Prostate gland (tissue), 2 donors: ENCODE data around the gene ZBTB44. TPM values are rescaled to one million over a fixed set of nuclear protein-coding genes. Genes with fewer than 3 reads are reported as not detected.
"Not testable (repeated sequence)": the region's sequence is repeated elsewhere in the genome, so short reads cannot be mapped to it uniquely, and the experiment has no call there.

Experiments used
- DNase-seq: peaks from one replicate; pipeline ENCODE4 v3.0.0-alpha.2; 2019; ENCODE audit warnings: low spot score
- H3K27ac ChIP-seq, 2 donors: fragments of 200-600 bp; sonication (generic); 2 replicates each; pipeline ENCODE4 v1.5.1; 2017 to 2019
- H3K27me3 ChIP-seq: fragments of 200-600 bp; sonication (generic); replicated peaks from 2 replicates; pipeline ENCODE4 v1.5.1; 2019; ENCODE audit not compliant: insufficient read depth
- H3K36me3 ChIP-seq, 2 donors: fragments of 200-600 bp; sonication (generic); 1 replicate in 1 of 2; 2 replicates in 1 of 2; pipeline versions ENCODE4 v1.5.1 to v1.8.1; 2017 to 2019
- H3K4me1 ChIP-seq: fragments of 200-600 bp; sonication (generic); replicated peaks from 2 replicates; pipeline ENCODE4 v1.5.1; 2019
- H3K4me3 ChIP-seq, 2 donors: fragments of 200-600 bp; sonication (generic); 2 replicates each; pipeline ENCODE4 v1.5.1; 2017 to 2019
- H3K9me3 ChIP-seq: fragments of 200-600 bp; sonication (generic); 2 replicates; pipeline ENCODE4 v1.5.1; 2017
- POLR2A ChIP-seq: fragments of 450-650 bp; IDR thresholded peaks from one replicate; pipeline ENCODE4 v1.6.1; 2016; ENCODE audit warnings: antibody characterized with exemption, mild to moderate bottlenecking
- POLR2AphosphoS5 ChIP-seq: sonication (generic); formaldehyde crosslinking; IDR thresholded peaks from one replicate; pipeline ENCODE4 v1.6.1; 2017; ENCODE audit warnings: antibody characterized with exemption
- WGBS: methylation state at CpG from one replicate; pipeline ENCODE4 v1.1.5; 2018; 5-methylcytosine and 5-hydroxymethylcytosine counted together
- intact Hi-C: fragments of 100-400 bp; cut with DNase I; formaldehyde crosslinking; loops from one replicate; pipeline ENCODE4 v1.14.2; 2022
- total RNA-seq, 2 donors: library from RNA; depleted of rRNA; stranded (reverse); fragments of >200 nt; gene quantifications; one replicate each; pipeline ENCODE4 v1.1.0, GENCODE V29; 2016
- TF ChIP-seq, protein P1 (sequence below), 4 experiments: fragments of 200-600 bp in 2 of 4; fragments of 450-650 bp in 2 of 4; sonication (generic) in 2 of 4; IDR thresholded peaks; 1 replicate in 3 of 4; 2 replicates in 1 of 4; pipeline ENCODE4 v1.5.1; 2016 to 2019; ENCODE audit warnings: antibody characterized with exemption in 4 of 4, mild to moderate bottlenecking in 2 of 4, moderate library complexity in 2 of 4

ZBTB44 gene
- total RNA-seq, 2 donors from 2014 or later: 35.9 to 80.3 TPM

DNA sequence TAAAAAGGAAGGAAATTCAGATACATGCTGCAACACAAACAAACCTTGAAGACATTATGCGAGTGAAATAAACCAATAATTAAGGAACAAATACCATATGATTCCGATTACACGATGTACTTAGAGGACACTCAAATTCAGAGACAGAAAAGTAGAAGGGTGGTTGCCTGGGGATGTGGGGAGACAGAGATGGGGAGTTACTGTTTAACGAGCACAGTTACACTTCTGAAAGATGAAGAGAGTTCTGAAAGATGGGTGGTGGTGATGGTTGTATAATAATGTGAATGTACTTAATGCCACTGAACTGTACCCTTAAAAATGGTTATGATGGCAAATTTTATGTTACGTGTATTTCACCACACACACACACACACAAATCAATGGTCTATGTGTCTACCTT, 14.7 kb downstream of the ZBTB44 start:
- H3K9me3 ChIP-seq: no peaks in the 10 kb centered on the region
- no peak for DNase-seq
- H3K4me1 ChIP-seq: no peaks in the 10 kb centered on the region
- intact Hi-C loops: no loop called here
- 96% methylated on average over 5 of the region's 5 CpGs for WGBS
- TF ChIP-seq POLR2AphosphoS5 (no peak), POLR2A (no peak)
- TF ChIP-seq, protein P1, sequence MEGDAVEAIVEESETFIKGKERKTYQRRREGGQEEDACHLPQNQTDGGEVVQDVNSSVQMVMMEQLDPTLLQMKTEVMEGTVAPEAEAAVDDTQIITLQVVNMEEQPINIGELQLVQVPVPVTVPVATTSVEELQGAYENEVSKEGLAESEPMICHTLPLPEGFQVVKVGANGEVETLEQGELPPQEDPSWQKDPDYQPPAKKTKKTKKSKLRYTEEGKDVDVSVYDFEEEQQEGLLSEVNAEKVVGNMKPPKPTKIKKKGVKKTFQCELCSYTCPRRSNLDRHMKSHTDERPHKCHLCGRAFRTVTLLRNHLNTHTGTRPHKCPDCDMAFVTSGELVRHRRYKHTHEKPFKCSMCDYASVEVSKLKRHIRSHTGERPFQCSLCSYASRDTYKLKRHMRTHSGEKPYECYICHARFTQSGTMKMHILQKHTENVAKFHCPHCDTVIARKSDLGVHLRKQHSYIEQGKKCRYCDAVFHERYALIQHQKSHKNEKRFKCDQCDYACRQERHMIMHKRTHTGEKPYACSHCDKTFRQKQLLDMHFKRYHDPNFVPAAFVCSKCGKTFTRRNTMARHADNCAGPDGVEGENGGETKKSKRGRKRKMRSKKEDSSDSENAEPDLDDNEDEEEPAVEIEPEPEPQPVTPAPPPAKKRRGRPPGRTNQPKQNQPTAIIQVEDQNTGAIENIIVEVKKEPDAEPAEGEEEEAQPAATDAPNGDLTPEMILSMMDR (IDR thresholded peaks at IDR 0.05): no peak
- no peaks in the 10 kb centered on the region for H3K36me3 ChIP-seq
- H3K27me3 ChIP-seq: no peaks in the 10 kb centered on the region
- H3K27ac ChIP-seq: no peak overlapping the region
- no peak overlapping the region for H3K4me3 ChIP-seq

- Histone ChIP-seq H3K27me3 (no peaks in the 10 kb centered on the region), H3K4me3 (no peak overlapping the region), H3K9me3 (no peaks in the 10 kb centered on the region), H3K27ac (no peak overlapping the region), H3K36me3 (no peaks in the 10 kb centered on the region), H3K4me1 (no peaks in the 10 kb centered on the region)
- TF ChIP-seq POLR2A (no peak), POLR2AphosphoS5 (no peak)
- TF ChIP-seq, protein P1 (IDR thresholded peaks at IDR 0.05): no peak
- DNase-seq: no peak
- intact Hi-C loops: no loop called here
- WGBS: 68% methylated on average over 4 of the region's 4 CpGs
Measured at GRCh38 chr11:130295657-130296056, 19.1 kb downstream of the ZBTB44 start.

GRCh38 chr11:130282111-130282510, 32.6 kb downstream of the ZBTB44 start:
- no peaks in the 10 kb centered on the region for H3K27me3 ChIP-seq
- 95% methylated on average over 2 of the region's 2 CpGs for WGBS
- intact Hi-C loops: no loop called here
- H3K9me3 ChIP-seq: no peaks in the 10 kb centered on the region
- no peak overlapping the region for H3K27ac ChIP-seq
- no peak overlapping the region for H3K4me3 ChIP-seq
- no peak for DNase-seq
- TF ChIP-seq POLR2AphosphoS5: no peak
- no peak for TF ChIP-seq POLR2A
- TF ChIP-seq, protein P1 (IDR thresholded peaks at IDR 0.05): no peak
- H3K4me1 ChIP-seq: no peaks in the 10 kb centered on the region
- H3K36me3 ChIP-seq: no peaks in the 10 kb centered on the region

- H3K27ac ChIP-seq, DNase-seq, H3K36me3 ChIP-seq, intact Hi-C loops, H3K27me3 ChIP-seq, H3K9me3 ChIP-seq, H3K4me1 ChIP-seq, H3K4me3 ChIP-seq: not testable (repeated sequence)
- 95% methylated on average over 6 of the region's 6 CpGs for WGBS
Measured at GRCh38 chr11:130281341-130281740, 33.4 kb downstream of the ZBTB44 start.

- no peak overlapping the region for H3K27ac ChIP-seq
- WGBS: 91% methylated on average over 4 of the region's 4 CpGs
- no peak for DNase-seq
- intact Hi-C loops: no loop called here
- TF ChIP-seq POLR2A: no peak
- TF ChIP-seq POLR2AphosphoS5: no peak
- TF ChIP-seq, protein P1 (IDR thresholded peaks at IDR 0.05): no peak
- no peaks in the 10 kb centered on the region for H3K27me3 ChIP-seq
- H3K4me1 ChIP-seq: no peaks in the 10 kb centered on the region
- H3K9me3 ChIP-seq: no peaks in the 10 kb centered on the region
- no peaks in the 10 kb centered on the region for H3K36me3 ChIP-seq
- no peak overlapping the region for H3K4me3 ChIP-seq
Measured at GRCh38 chr11:130279989-130280388, 34.7 kb downstream of the ZBTB44 start.
